Epidermal melanocyte (primary cell): ENCODE results near the gene PRPF18.

Experiments
- DNase-seq: peaks from one replicate; pipeline ENCODE4 v3.0.0; 2011; ENCODE audit warnings: low spot score; ENCODE audit not compliant: insufficient read length

PRPF18 gene

GRCh38 chr10:13637894-13638293 lies 51.1 kb downstream of the PRPF18 start:
- no peak for DNase-seq

- no peak for DNase-seq
Observed at GRCh38 chr10:13642293-13642692, 55.5 kb downstream of the PRPF18 start.

GRCh38 chr10:13643016-13643415 lies 56.3 kb downstream of the PRPF18 start:
- no peak for DNase-seq

GRCh38 chr10:13644866-13645265 lies 58.1 kb downstream of the PRPF18 start:
- DNase-seq = no peak

- no peak for DNase-seq
Observed at GRCh38 chr10:13648425-13648824, 61.7 kb downstream of the PRPF18 start.

- no peak for DNase-seq
Observed at GRCh38 chr10:13649844-13650520, 63.2 kb downstream of the PRPF18 start.

GRCh38 chr10:13650961-13651360 lies 64.2 kb downstream of the PRPF18 start:
- DNase-seq = no peak

GRCh38 chr10:13651969-13652720 lies 65.4 kb downstream of the PRPF18 start:
- DNase-seq = no peak

- no peak for DNase-seq
Observed at GRCh38 chr10:13652860-13653259, 66.1 kb downstream of the PRPF18 start.

- no peak for DNase-seq
Observed at GRCh38 chr10:13654118-13654830, 67.5 kb downstream of the PRPF18 start.

GRCh38 chr10:13654846-13655245 lies 68.1 kb downstream of the PRPF18 start:
- DNase-seq = no peak

GRCh38 chr10:13656337-13657100 lies 69.8 kb downstream of the PRPF18 start:
- no peak for DNase-seq

- DNase-seq = no peak
Observed at GRCh38 chr10:13657101-13657680, 70.4 kb downstream of the PRPF18 start.

- no peak for DNase-seq
Observed at GRCh38 chr10:13658264-13658663, 71.5 kb downstream of the PRPF18 start.

- DNase-seq = no peak
Observed at GRCh38 chr10:13658871-13659685, 72.3 kb downstream of the PRPF18 start.

GRCh38 chr10:13659887-13660550 lies 73.3 kb downstream of the PRPF18 start:
- peak; percentile 94 for DNase-seq

GRCh38 chr10:13660551-13660920 lies 73.8 kb downstream of the PRPF18 start:
- no peak for DNase-seq

GRCh38 chr10:13661256-13661655 lies 74.5 kb downstream of the PRPF18 start:
- DNase-seq = no peak

- DNase-seq = no peak
Observed at GRCh38 chr10:13665516-13666262, 78.9 kb downstream of the PRPF18 start.
